Thyroid gland (tissue), 4 donors: ENCODE results near the gene CCL21.

Experiments
- POLR2A ChIP-seq, 2 donors: fragments of 450-650 bp; IDR thresholded peaks; one replicate each; pipeline ENCODE4 v1.6.1; 2017; ENCODE audit warnings: antibody characterized with exemption in 2 of 2, mild to moderate bottlenecking in 2 of 2, moderate library complexity in 1 of 2
- TF ChIP-seq, protein P1 (sequence below), 6 experiments: fragments of 200-600 bp in 3 of 6; fragments of 450-650 bp in 3 of 6; sonication (generic) in 3 of 6; IDR thresholded peaks; one replicate each; pipeline ENCODE4 v1.5.1; 2016 to 2019; ENCODE audit warnings: antibody characterized with exemption in 6 of 6, mild to moderate bottlenecking in 2 of 6, inconsistent platforms in 1 of 6, moderate library complexity in 1 of 6

- TF ChIP-seq POLR2A (IDR thresholded peaks at IDR 0.05), result no peak
- TF ChIP-seq, protein P1, sequence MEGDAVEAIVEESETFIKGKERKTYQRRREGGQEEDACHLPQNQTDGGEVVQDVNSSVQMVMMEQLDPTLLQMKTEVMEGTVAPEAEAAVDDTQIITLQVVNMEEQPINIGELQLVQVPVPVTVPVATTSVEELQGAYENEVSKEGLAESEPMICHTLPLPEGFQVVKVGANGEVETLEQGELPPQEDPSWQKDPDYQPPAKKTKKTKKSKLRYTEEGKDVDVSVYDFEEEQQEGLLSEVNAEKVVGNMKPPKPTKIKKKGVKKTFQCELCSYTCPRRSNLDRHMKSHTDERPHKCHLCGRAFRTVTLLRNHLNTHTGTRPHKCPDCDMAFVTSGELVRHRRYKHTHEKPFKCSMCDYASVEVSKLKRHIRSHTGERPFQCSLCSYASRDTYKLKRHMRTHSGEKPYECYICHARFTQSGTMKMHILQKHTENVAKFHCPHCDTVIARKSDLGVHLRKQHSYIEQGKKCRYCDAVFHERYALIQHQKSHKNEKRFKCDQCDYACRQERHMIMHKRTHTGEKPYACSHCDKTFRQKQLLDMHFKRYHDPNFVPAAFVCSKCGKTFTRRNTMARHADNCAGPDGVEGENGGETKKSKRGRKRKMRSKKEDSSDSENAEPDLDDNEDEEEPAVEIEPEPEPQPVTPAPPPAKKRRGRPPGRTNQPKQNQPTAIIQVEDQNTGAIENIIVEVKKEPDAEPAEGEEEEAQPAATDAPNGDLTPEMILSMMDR (IDR thresholded peaks at IDR 0.05), result no peak
Measured at GRCh38 chr9:34709196-34709978, 549 bp downstream of the CCL21 start.
